Tibial nerve (tissue), 4 donors: ENCODE results near the gene CD82.

ENCODE experiments used
- CTCF ChIP-seq, 5 experiments: fragments of 200-600 bp in 3 of 5; fragments of 450-650 bp in 2 of 5; sonication (generic) in 3 of 5; IDR thresholded peaks; one replicate each; pipeline ENCODE4 v1.5.1; 2016 to 2019; ENCODE audit warnings: antibody characterized with exemption in 5 of 5, mild to moderate bottlenecking in 3 of 5, moderate library complexity in 2 of 5
- EP300 ChIP-seq, 2 donors: sonication (generic); formaldehyde crosslinking; IDR thresholded peaks; one replicate each; pipeline ENCODE4 v1.6.1; 2017; ENCODE audit warnings: antibody characterized with exemption in 2 of 2, mild to moderate bottlenecking in 1 of 2
- POLR2A ChIP-seq, 2 donors: fragments of 450-650 bp; IDR thresholded peaks; one replicate each; pipeline ENCODE4 v1.6.1; 2017; ENCODE audit warnings: antibody characterized with exemption in 2 of 2, mild to moderate bottlenecking in 2 of 2, moderate library complexity in 2 of 2

- TF ChIP-seq CTCF (IDR thresholded peaks at IDR 0.05) (no peak), EP300 (IDR thresholded peaks at IDR 0.05) (no peak), POLR2A (IDR thresholded peaks at IDR 0.05) (no peak)
Measured at GRCh38 chr11:44585421-44585820, 20.0 kb downstream of the CD82 start.
